ENCODE measurements around the gene PACRG. TPM values are rescaled to one million over a fixed set of nuclear protein-coding genes. Genes with fewer than 3 reads are reported as not detected.

The PACRG gene
- total and polyA plus RNA-seq, 2 of the 13 experiments (the other 11 are each of a cell fraction or from before 2014, with no cell fraction given): 0.13 TPM; not detected in 1

DNA sequence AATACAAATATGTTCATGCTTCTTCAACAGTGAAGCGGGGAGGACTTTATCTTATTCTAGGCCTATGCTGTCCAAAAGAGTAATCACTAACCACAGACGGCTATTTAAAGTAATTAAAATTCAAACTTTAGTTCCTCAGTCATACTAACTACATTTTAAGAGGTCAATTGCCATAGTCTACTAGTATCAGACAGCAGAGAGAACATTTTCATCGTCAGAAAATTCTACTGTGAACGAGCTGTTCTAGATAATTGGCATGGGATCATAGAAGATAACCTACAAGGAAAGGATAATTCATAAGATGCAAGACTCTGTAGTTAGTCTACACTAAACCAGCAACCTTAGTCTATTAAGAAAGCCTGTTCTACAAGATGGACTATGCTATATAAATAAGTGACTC, 44.6 kb upstream of the PACRG start (continued):
- TF ChIP-seq, protein P1, sequence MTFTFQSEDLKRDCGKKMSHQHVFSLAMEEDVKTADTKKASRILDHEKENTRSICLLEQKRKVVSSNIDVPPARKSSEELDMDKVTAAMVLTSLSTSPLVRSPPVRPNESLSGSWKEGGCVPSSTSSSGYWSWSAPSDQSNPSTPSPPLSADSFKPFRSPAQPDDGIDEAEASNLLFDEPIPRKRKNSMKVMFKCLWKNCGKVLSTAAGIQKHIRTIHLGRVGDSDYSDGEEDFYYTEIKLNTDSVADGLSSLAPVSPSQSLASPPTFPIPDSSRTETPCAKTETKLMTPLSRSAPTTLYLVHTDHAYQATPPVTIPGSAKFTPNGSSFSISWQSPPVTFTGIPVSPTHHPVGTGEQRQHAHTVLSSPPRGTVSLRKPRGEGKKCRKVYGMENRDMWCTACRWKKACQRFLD (CRISPR knock-in tag; IDR thresholded peaks at IDR 0.05; ENCODE audit: borderline replicate concordance): no peak
- no peak for TF ChIP-seq MLLT10 (CRISPR knock-in tag; IDR thresholded peaks at IDR 0.05)

DNA sequence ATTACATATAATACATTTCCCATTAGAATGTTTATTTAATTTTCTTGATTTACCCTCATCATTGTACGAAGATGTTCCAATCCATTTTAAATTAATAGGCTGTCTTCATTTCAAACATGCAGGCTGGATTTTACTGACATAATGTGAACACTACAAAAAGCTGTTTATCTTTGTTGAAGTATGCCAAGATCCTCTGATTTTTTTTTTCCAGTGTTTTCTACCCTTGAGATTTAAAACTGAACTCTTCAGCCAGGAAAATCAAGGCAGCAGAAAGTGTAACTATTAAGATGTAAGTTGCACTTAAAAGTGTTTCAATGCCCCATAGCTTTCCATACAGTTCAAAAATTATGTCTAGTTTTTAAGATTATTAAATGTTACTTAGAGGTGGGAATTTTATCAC, 43.7 kb upstream of the PACRG start:
- Histone ChIP-seq H2AFZ (ENCODE audit: low read length) (no peak overlapping the region), H3K27me3 (ENCODE audit: control insufficient read depth in 1 of 2, insufficient read depth in 2 of 2, low read length in 2 of 2) (no peaks in the 10 kb centered on the region), H3K4me1 (ENCODE audit: insufficient read depth, low read length) (peaks cover 11% of the 10 kb centered on the region), H3K27ac (ENCODE audit: extremely low read length, insufficient read depth, low read length) (no peak overlapping the region), H4K20me1 (ENCODE audit: insufficient read depth, low read length) (no peaks in the 10 kb centered on the region), H3K4me3 (replicated peaks in 1 of 3; ENCODE audit: insufficient read depth in 1 of 3, low read depth in 2 of 3, low read length in 3 of 3) (no peak overlapping the region), H3K36me3 (replicated peaks in 1 of 2; ENCODE audit: control insufficient read depth in 1 of 2, insufficient read depth in 2 of 2, low read length in 2 of 2) (no peaks in the 10 kb centered on the region), H3K9me3 (ENCODE audit: low read length) (peaks cover 12% of the 10 kb centered on the region; the same call in 1 of the 2 replicates), H3K4me2 (ENCODE audit: low read depth, low read length) (no peak overlapping the region), H3K79me2 (ENCODE audit: insufficient read depth, low read length) (no peaks in the 10 kb centered on the region), H3K9ac (ENCODE audit: insufficient read depth, low read depth, low read length) (no peak overlapping the region)
- DNase-seq (ENCODE audit: low spot score) (no peak), ATAC-seq (no peak), FAIRE-seq (no peak)
- no TSS peak for BruUV-seq (replicated peaks)
- 33% methylated on average over 1 of the region's 1 CpG for WGBS (ENCODE audit: low lambda C conversion rate)
- ChIA-PET POLR2A (no interaction called here), CTCF (ENCODE audit: low intra/inter-chr PET ratio, low total read pairs) (no interaction called here)
- in situ Hi-C loops (cut with HindIII; ENCODE audit: extremely low pct_ligation_motif_present, low pct_unique_long_range_greater_than_20kb): no loop called here
- intact Hi-C loops (cut with micrococcal nuclease; ENCODE audit: unreplicated experiment): no loop called here
- TF ChIP-seq ZNF572 (CRISPR knock-in tag; IDR thresholded peaks at IDR 0.05) (no peak), ZKSCAN8 (CRISPR knock-in tag; IDR thresholded peaks at IDR 0.05; ENCODE audit: borderline replicate concordance) (no peak), ZSCAN12 (CRISPR knock-in tag; IDR thresholded peaks at IDR 0.05) (no peak), BRCA1 (CRISPR knock-in tag; IDR thresholded peaks at IDR 0.05) (no peak), SMC3 (IDR thresholded peaks at IDR 0.05; ENCODE audit: low read length) (no peak), GTF3A (CRISPR knock-in tag; conservative IDR thresholded peaks at IDR 0.05) (no peak), SRSF4 (IDR thresholded peaks at IDR 0.05; ENCODE audit: low read depth, low read length, poor library complexity, severe bottlenecking) (no peak), SNAPC2 (CRISPR knock-in tag; IDR thresholded peaks at IDR 0.05) (no peak), HNRNPL (IDR thresholded peaks at IDR 0.05; ENCODE audit: low read depth, low read length) (no peak), ZNF644 (CRISPR knock-in tag; IDR thresholded peaks at IDR 0.05; ENCODE audit: low read depth) (no peak), ZNF556 (CRISPR knock-in tag; IDR thresholded peaks at IDR 0.05; ENCODE audit: borderline replicate concordance) (no peak), RBFOX2 (IDR thresholded peaks at IDR 0.05; ENCODE audit: low read depth, low read length) (no peak)
- TF ChIP-seq, protein P2, sequence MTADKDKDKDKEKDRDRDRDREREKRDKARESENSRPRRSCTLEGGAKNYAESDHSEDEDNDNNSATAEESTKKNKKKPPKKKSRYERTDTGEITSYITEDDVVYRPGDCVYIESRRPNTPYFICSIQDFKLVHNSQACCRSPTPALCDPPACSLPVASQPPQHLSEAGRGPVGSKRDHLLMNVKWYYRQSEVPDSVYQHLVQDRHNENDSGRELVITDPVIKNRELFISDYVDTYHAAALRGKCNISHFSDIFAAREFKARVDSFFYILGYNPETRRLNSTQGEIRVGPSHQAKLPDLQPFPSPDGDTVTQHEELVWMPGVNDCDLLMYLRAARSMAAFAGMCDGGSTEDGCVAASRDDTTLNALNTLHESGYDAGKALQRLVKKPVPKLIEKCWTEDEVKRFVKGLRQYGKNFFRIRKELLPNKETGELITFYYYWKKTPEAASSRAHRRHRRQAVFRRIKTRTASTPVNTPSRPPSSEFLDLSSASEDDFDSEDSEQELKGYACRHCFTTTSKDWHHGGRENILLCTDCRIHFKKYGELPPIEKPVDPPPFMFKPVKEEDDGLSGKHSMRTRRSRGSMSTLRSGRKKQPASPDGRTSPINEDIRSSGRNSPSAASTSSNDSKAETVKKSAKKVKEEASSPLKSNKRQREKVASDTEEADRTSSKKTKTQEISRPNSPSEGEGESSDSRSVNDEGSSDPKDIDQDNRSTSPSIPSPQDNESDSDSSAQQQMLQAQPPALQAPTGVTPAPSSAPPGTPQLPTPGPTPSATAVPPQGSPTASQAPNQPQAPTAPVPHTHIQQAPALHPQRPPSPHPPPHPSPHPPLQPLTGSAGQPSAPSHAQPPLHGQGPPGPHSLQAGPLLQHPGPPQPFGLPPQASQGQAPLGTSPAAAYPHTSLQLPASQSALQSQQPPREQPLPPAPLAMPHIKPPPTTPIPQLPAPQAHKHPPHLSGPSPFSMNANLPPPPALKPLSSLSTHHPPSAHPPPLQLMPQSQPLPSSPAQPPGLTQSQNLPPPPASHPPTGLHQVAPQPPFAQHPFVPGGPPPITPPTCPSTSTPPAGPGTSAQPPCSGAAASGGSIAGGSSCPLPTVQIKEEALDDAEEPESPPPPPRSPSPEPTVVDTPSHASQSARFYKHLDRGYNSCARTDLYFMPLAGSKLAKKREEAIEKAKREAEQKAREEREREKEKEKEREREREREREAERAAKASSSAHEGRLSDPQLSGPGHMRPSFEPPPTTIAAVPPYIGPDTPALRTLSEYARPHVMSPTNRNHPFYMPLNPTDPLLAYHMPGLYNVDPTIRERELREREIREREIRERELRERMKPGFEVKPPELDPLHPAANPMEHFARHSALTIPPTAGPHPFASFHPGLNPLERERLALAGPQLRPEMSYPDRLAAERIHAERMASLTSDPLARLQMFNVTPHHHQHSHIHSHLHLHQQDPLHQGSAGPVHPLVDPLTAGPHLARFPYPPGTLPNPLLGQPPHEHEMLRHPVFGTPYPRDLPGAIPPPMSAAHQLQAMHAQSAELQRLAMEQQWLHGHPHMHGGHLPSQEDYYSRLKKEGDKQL (CRISPR knock-in tag; IDR thresholded peaks at IDR 0.05; ENCODE audit: low read depth): no peak
- TF ChIP-seq, protein P3, sequence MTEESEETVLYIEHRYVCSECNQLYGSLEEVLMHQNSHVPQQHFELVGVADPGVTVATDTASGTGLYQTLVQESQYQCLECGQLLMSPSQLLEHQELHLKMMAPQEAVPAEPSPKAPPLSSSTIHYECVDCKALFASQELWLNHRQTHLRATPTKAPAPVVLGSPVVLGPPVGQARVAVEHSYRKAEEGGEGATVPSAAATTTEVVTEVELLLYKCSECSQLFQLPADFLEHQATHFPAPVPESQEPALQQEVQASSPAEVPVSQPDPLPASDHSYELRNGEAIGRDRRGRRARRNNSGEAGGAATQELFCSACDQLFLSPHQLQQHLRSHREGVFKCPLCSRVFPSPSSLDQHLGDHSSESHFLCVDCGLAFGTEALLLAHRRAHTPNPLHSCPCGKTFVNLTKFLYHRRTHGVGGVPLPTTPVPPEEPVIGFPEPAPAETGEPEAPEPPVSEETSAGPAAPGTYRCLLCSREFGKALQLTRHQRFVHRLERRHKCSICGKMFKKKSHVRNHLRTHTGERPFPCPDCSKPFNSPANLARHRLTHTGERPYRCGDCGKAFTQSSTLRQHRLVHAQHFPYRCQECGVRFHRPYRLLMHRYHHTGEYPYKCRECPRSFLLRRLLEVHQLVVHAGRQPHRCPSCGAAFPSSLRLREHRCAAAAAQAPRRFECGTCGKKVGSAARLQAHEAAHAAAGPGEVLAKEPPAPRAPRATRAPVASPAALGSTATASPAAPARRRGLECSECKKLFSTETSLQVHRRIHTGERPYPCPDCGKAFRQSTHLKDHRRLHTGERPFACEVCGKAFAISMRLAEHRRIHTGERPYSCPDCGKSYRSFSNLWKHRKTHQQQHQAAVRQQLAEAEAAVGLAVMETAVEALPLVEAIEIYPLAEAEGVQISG (CRISPR knock-in tag; IDR thresholded peaks at IDR 0.05): no peak
